ENCODE data around the gene FBXL5. TPM values are rescaled to one million over a fixed set of nuclear protein-coding genes. Genes with fewer than 3 reads are reported as not detected.

FBXL5 gene
- total and polyA plus RNA-seq, 2 donors (not counting 1 experiment from before 2014, with no cell fraction given) = 21.2 to 41.0 TPM

DNA sequence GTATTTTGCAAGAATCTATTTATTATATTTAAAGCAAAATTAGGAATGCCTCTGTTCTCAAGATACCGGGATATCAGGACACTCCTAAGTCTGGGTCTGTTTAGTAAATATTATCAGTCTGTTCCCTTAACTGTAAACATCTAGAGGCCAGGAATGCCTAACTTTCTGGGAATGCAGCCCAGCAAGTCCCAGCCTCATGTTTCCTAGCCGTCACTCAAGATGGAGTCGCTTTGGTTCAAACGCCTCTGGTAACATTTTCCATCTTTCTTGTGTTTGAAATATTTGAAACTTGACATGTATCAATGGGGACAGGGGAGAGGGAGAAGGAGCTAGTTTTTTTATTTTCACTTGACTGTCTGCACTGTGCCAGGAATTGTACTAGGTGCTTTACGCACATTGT is 85.4 kb downstream of the FBXL5 start:
- 96% methylated on average over 3 of the region's 5 CpGs for WGBS (ENCODE audit: insufficient coverage)
- H3K4me2 ChIP-seq (replicated peaks; ENCODE audit: low read depth, low read length, poor library complexity, severe bottlenecking) = no peak overlapping the region
- no peak overlapping the region for H3K9ac ChIP-seq (ENCODE audit: low read length)
- H3K27ac Mint-ChIP-seq = no peak overlapping the region
- H4K20me1 ChIP-seq (ENCODE audit: control insufficient read depth, insufficient read depth, low read length, poor library complexity, severe bottlenecking) = no peaks in the 10 kb centered on the region
- peaks cover 0 to 4% of the 10 kb centered on the region in 2 experiments for H3K36me3 ChIP-seq (replicated peaks in 1 of 2; ENCODE audit: control extremely low read depth in 1 of 2, control insufficient read depth in 1 of 2, extremely low read depth in 1 of 2, insufficient read depth in 2 of 2, low read length in 1 of 2)
- H3K4me3 Mint-ChIP-seq = no peak overlapping the region
- intact Hi-C loops (cut with micrococcal nuclease) = no loop called here
- H3K79me2 ChIP-seq (ENCODE audit: control insufficient read depth, insufficient read depth, low read length) = no peaks in the 10 kb centered on the region
- H3K4me1 Mint-ChIP-seq = no peaks in the 10 kb centered on the region
- no peak overlapping the region for H3K27ac ChIP-seq (ENCODE audit: low read length in 2 of 2)
- POLR2A ChIA-PET = no interaction called here
- CTCF ChIA-PET = no interaction called here
- H3K27me3 Mint-ChIP-seq = no peaks in the 10 kb centered on the region
- TF ChIP-seq EZH2 (IDR thresholded peaks at IDR 0.05; ENCODE audit: borderline replicate concordance, insufficient read depth, low read depth, low read length, poor library complexity, severe bottlenecking) = no peak
- TF ChIP-seq, protein P1, sequence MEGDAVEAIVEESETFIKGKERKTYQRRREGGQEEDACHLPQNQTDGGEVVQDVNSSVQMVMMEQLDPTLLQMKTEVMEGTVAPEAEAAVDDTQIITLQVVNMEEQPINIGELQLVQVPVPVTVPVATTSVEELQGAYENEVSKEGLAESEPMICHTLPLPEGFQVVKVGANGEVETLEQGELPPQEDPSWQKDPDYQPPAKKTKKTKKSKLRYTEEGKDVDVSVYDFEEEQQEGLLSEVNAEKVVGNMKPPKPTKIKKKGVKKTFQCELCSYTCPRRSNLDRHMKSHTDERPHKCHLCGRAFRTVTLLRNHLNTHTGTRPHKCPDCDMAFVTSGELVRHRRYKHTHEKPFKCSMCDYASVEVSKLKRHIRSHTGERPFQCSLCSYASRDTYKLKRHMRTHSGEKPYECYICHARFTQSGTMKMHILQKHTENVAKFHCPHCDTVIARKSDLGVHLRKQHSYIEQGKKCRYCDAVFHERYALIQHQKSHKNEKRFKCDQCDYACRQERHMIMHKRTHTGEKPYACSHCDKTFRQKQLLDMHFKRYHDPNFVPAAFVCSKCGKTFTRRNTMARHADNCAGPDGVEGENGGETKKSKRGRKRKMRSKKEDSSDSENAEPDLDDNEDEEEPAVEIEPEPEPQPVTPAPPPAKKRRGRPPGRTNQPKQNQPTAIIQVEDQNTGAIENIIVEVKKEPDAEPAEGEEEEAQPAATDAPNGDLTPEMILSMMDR (IDR thresholded peaks at IDR 0.05) = no peak
- H3K9me3 Mint-ChIP-seq (ENCODE audit: insufficient read depth) = no peaks in the 10 kb centered on the region
- no peaks in the 10 kb centered on the region for H3K4me1 ChIP-seq (ENCODE audit: control insufficient read depth in 2 of 2, insufficient read depth in 2 of 2, low read length in 2 of 2)
- H3K9me3 ChIP-seq (ENCODE audit: control extremely low read depth in 1 of 3, control insufficient read depth in 2 of 3, insufficient read depth in 1 of 3, low read length in 2 of 3) = no peaks in the 10 kb centered on the region
- no peak overlapping the region for H2AFZ ChIP-seq (ENCODE audit: insufficient read depth, low read depth, low read length, poor library complexity, severe bottlenecking)
- DNase-seq (no peak), ATAC-seq (ENCODE audit: low read depth) (no peak)
- no peaks in the 10 kb centered on the region for H3K27me3 ChIP-seq (replicated peaks in 1 of 4; ENCODE audit: control extremely low read depth in 1 of 4, control insufficient read depth in 3 of 4, insufficient read depth in 4 of 4, low read length in 3 of 4)
- H3K4me3 ChIP-seq (ENCODE audit: control extremely low read depth in 1 of 5, extremely low read depth in 1 of 5, insufficient read depth in 1 of 5, low read depth in 2 of 5, low read length in 4 of 5) = no peak overlapping the region

DNA sequence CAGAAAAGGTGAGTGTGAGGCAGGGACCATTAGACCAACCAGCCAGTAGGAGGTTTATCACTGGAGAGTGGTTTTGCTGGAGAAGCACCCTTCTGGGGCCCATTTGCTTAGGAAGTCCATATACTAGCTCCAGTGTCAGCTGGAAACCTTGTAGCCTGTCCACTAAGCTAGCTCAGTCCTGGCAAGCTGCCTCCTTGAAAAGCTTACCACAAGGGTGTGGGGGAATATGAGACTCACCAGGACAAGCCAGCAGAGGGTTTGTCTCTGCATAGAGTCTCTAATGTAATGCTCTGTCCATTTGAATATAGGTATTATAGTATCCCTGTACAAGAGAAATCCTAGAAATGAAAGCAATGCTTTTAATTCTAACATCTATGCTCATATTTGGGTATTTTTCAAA is 86.3 kb downstream of the FBXL5 start:
- intact Hi-C loops (cut with micrococcal nuclease) = no loop called here
- no peak for DNase-seq
- H3K4me3 Mint-ChIP-seq = no peak overlapping the region

More for the DNA sequence above, 86.3 kb downstream of the FBXL5 start:
- Histone ChIP-seq H3K9ac (ENCODE audit: low read length) (no peak overlapping the region), H3K9me3 (ENCODE audit: control extremely low read depth in 1 of 3, control insufficient read depth in 2 of 3, insufficient read depth in 1 of 3, low read length in 2 of 3) (no peaks in the 10 kb centered on the region), H3K4me1 (ENCODE audit: control insufficient read depth in 2 of 2, insufficient read depth in 2 of 2, low read length in 2 of 2) (no peaks in the 10 kb centered on the region), H3K36me3 (replicated peaks in 1 of 2; ENCODE audit: control extremely low read depth in 1 of 2, control insufficient read depth in 1 of 2, extremely low read depth in 1 of 2, insufficient read depth in 2 of 2, low read length in 1 of 2) (peaks cover 0 to 4% of the 10 kb centered on the region in 2 experiments), H4K20me1 (ENCODE audit: control insufficient read depth, insufficient read depth, low read length, poor library complexity, severe bottlenecking) (no peaks in the 10 kb centered on the region), H3K4me3 (ENCODE audit: control extremely low read depth in 1 of 5, extremely low read depth in 1 of 5, insufficient read depth in 1 of 5, low read depth in 2 of 5, low read length in 4 of 5) (no peak overlapping the region), H3K79me2 (ENCODE audit: control insufficient read depth, insufficient read depth, low read length) (no peaks in the 10 kb centered on the region), H3K27ac (ENCODE audit: low read length in 2 of 2) (no peak overlapping the region), H3K27me3 (replicated peaks in 1 of 4; ENCODE audit: control extremely low read depth in 1 of 4, control insufficient read depth in 3 of 4, insufficient read depth in 4 of 4, low read length in 3 of 4) (no peaks in the 10 kb centered on the region), H3K4me2 (replicated peaks; ENCODE audit: low read depth, low read length, poor library complexity, severe bottlenecking) (no peak overlapping the region), H2AFZ (ENCODE audit: insufficient read depth, low read depth, low read length, poor library complexity, severe bottlenecking) (no peak overlapping the region)
- H3K4me1 Mint-ChIP-seq = no peaks in the 10 kb centered on the region
- H3K27me3 Mint-ChIP-seq = no peaks in the 10 kb centered on the region
- CTCF ChIA-PET = no interaction called here
- no peak for ATAC-seq (ENCODE audit: low read depth)
- H3K9me3 Mint-ChIP-seq (ENCODE audit: insufficient read depth) = no peaks in the 10 kb centered on the region
- POLR2A ChIA-PET = no interaction called here
- no peak overlapping the region for H3K27ac Mint-ChIP-seq
- TF ChIP-seq EZH2 (IDR thresholded peaks at IDR 0.05; ENCODE audit: borderline replicate concordance, insufficient read depth, low read depth, low read length, poor library complexity, severe bottlenecking) = no peak
